ENCODE data around the gene BUB3.

DNA sequence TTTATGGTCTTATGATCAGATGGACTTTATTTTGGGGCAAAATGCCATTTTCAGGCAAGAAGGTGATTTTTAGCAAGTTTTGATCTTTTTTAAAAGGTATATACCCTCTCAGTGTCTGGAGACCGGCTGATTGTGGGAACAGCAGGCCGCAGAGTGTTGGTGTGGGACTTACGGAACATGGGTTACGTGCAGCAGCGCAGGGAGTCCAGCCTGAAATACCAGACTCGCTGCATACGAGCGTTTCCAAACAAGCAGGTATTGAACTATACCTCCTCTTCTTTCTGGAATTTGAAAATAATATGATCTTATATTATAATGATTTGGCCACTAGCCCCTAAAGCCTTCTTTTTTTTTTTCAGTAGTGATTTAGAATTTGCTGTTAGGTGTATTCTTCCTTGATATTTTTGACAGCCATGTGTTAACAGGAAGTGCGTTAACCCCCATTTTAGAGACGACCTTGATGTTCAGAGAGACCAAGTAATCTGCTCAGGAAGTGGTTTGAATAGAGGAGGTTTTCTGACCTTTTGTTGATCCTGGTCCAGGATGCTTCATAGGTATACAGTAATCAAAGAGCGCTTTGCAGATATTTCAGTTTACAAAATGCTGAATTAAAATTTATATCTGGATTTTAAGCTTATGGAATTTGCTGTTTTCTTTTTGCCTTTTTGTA, 6.2 kb downstream of the BUB3 start:
- TF ChIP-seq, protein P1, sequence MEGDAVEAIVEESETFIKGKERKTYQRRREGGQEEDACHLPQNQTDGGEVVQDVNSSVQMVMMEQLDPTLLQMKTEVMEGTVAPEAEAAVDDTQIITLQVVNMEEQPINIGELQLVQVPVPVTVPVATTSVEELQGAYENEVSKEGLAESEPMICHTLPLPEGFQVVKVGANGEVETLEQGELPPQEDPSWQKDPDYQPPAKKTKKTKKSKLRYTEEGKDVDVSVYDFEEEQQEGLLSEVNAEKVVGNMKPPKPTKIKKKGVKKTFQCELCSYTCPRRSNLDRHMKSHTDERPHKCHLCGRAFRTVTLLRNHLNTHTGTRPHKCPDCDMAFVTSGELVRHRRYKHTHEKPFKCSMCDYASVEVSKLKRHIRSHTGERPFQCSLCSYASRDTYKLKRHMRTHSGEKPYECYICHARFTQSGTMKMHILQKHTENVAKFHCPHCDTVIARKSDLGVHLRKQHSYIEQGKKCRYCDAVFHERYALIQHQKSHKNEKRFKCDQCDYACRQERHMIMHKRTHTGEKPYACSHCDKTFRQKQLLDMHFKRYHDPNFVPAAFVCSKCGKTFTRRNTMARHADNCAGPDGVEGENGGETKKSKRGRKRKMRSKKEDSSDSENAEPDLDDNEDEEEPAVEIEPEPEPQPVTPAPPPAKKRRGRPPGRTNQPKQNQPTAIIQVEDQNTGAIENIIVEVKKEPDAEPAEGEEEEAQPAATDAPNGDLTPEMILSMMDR (IDR thresholded peaks at IDR 0.05; ENCODE audit: poor library complexity), result no peak
- TF ChIP-seq EZH2 (IDR thresholded peaks at IDR 0.05; ENCODE audit: borderline replicate concordance), result no peak

Measured in hepatocyte (in vitro differentiated cells).